GM18858 (cell line): ENCODE measurements around the gene BRD7.

ENCODE experiments used
- ATAC-seq: cut with Tn5 transposase; IDR thresholded peaks from one replicate; pipeline ENCODE4 v1.9.1; 2021; ENCODE audit not compliant: unreplicated experiment

BRD7 gene

GRCh38 chr16:50275428-50276325 lies 93.1 kb downstream of the BRD7 start:
- no peak for ATAC-seq

DNA sequence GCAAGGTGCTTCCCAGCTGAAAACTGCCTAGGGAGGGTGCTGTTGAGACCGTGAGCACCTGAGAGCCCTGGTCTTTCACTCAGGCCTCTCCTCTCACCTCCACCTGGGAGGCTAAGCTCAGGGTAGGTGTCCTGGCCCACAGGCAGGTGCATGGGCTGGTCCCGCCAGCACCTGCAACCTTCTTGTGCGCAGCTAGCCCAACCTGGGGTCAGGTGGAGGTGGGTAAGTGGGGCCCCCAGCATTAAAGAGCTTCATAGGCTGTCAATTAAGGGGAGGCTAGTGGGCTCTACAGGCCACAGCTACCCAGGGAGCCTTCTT lies 93.7 kb downstream of the BRD7 start:
- ATAC-seq: no peak

GRCh38 chr16:50274326-50275097 lies 94.3 kb downstream of the BRD7 start:
- ATAC-seq: no peak

- ATAC-seq: peak; percentile 54
Measured at GRCh38 chr16:50273888-50274325, 94.9 kb downstream of the BRD7 start.

DNA sequence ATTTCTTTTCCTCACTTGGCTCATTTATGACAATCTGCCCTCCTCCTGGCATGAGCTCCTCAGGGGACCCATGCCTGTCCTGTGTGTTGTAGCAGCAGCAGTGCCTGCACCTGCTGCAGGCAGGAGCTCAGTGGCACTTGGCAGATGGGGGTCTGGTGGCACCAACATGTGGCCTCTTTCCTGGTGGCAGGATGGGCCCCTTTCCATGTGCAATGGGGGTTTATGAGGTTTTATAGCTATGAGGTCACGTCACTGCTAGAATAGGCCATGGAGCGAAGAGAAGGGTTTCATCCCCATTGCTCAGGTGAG lies 95.5 kb downstream of the BRD7 start:
- no peak for ATAC-seq

DNA sequence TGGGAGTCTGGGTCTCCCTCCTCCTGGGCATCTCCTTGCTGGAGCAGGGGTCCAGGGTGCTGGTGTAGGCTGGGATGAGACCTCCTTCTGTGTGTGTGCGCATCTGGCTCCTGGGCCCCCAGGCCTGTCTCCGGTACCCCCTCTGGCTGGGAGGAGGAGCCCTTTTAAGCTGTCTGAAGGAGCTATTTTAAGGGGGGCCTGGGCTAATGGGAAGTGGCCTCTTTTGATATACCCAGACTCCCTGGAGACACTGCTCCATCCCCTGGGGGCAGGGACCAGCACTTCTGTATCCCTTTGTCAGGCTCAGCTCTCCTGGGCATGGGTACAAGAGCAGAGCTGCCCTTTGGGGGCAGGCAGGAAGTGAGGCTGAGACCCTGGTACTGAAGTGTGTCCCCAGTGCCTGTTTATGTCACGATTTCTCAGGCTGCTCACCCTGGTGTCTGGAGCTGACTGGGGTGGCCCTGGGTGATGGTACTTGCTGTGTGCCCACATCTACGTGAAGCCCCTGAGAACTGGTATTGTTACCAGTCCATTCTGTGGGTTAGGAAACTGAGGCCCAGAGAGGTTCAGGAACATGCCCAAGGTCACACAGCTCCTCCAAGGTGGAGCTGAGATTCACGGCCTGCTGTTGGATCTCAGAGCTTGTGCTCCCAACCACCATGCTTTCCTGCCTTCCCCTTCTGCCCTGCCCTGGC lies 96.0 kb downstream of the BRD7 start:
- ATAC-seq: no peak

DNA sequence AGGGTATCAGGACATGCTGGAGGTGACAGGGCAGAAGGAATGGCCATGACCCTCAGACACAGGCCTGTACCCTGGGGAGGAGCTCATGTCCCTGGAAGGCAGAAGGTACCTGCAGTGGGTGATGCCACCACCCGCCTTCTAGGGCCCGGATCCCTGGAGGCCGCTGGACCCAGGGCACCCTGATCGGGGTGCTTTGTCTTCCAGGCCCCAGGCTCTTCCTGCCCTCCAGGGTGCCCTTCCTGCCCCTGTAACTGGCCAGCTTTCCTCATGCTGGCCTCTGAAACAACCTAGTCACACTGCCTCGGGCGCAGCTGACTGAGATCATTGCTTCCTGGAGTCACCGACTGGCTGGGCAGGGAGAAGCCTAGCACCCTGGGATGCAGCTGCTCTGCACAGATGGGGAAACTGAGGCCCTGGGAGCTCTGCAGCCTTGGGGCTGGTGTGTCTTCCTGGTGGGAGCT lies 96.6 kb downstream of the BRD7 start:
- no peak for ATAC-seq

GRCh38 chr16:50271148-50272041 lies 97.4 kb downstream of the BRD7 start:
- ATAC-seq: no peak

DNA sequence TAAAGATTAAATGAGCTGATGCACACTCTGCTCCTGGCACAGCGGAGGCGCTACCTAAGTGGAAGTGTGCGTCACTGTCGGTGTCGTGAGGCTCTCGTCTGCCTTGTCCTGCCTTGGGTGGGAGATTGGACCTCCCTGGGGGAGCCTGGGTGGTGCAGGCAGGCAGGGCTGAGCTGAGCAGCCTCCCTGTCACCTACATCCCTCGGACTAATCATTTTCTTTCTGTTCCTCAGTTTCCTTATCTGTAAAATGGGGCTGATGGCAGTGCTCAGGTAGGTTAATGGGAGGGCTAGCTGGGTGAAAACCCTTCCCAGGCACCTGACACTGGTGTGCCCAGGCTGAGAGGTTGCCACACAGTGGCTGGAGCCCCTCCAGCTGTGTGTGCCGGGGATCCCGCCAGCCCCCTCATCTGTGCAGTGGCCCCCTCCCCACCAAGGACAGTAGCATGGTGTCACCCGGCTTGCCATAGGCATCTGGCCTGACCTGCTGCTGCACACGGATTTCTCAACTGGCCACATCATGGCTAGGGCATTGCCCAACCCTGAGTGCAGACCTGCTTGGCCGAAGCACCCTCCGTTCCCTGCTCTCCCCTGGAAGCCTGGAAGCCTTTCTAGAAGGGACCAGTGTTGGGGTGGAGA lies 98.2 kb downstream of the BRD7 start:
- no peak for ATAC-seq

GRCh38 chr16:50269769-50270509 lies 98.8 kb downstream of the BRD7 start:
- no peak for ATAC-seq

DNA sequence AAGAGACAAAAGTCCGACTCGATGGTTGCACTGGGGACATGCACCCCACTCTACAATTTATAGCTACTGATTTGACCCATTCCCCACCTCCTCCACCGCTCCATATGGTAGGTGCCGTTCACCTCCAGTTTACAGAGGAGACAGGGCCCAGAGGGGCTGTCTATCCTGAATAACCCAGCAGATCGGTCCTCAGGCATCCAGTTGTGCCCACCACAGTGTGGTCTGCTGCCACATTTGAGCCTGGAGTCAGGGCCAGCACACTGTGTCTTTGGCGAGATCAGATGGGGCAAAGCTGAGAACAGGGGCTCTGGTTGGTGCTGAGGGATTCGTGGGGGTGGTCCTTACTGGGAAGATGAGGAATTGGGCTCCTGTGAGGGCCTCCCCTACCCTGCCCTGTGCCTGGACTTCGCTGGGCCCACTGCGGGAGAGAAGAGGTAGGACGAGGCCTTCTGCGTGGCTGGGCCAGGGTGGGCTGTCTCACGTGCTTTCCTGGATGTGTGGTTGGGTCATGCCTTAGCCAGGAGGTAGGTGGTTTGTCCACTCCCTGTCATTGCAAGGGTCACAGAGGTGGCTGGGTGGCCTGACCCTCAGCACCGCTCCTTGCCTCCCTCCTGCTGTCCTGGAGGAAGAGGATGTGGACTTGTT lies 99.6 kb downstream of the BRD7 start:
- ATAC-seq: no peak

- no peak for ATAC-seq
Measured at GRCh38 chr16:50268352-50268751, 100.4 kb downstream of the BRD7 start.

DNA sequence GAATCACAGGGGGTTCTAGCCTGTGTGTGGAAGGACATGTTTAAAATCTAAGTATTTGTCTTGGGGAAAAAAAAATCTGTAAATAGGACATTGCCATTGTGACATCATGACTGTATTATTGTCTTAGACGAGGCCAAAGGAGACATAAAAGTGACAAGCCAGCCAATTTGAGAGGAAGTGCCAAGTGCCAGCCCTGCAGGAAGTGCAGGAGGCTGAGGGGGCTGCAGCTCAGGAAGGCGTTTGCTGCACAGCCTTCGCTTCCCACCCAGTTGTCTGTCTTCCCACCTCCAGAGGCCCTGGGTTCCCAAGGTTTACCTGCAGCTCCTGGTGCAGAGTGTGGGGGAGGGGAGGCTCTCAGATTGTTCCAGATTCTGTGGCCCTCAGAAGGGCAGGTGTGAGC lies 101.1 kb downstream of the BRD7 start:
- no peak for ATAC-seq

GRCh38 chr16:50267151-50267631 lies 101.6 kb downstream of the BRD7 start:
- ATAC-seq: no peak

DNA sequence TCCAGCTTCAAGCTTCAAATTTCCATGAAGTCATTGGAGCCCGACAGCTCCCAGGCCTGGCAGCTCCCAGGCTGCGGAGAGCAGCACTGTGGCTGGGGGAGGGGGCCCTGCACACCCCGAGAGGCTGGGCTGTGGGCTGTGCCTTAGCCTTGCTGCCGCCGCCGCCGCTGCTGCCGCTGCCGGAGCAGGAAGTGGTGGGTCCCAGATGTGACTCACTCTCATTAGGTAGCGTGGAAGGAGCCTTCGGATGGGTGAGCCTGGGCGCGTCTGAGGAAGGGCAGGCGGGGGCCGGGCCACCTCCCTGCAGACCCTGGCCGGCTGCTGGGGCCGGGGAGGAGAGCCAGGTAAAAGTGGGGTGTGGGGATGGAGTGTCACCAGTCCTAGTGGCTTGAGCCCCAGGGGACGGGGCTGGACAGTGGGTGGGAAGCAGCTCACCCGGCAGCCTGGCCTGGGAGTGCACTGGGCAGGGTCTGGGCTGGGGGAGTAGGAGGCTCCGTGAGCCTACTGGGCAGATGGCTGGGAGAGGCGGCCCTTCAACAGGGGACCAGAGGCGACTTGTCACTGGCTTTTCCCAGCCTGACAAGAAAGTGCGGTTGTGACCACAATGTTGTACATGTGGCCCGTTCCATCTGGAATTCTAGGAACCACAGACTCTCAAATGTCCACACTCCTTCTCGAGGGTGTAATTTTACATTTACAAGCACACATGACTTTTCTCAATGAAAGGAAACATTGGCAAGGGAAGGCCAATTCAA lies 102.3 kb downstream of the BRD7 start, which contains the start of gene ADCY7:
Gene ADCY7 (plus strand): TSS at position 215 of the 755 bp plus-strand sequence. CDS start 21,629 bp downstream, outside the sequence.
- peak; percentile 63 for ATAC-seq
